ENCODE data around the gene CHCHD6.

Gene CHCHD6

DNA sequence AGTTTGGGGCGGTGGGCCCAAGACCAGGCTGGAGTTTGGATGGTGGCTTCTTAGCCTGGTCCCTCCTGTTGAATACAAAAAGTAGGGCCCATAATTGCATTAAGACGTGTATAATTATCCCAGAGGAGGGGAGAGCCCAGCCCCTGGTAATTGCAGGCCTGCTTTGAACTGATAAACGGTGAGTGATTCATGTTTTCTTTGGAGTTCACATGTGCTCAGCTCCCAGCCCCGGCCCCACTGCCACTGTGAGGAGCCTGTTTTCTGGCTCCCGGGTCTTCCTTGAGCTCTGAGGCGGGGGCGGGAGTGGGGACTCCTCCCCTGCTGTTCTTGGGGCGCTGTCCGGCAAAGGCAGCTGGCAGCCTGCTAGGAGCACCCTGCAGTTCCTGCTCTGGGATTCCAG is 282.0 kb downstream of the CHCHD6 start:
- in situ Hi-C loops (cut with MboI; ENCODE audit: low sequenced_read_pairs) = no loop called here

- in situ Hi-C loops (cut with MboI; ENCODE audit: low sequenced_read_pairs) = no loop called here
Measured at GRCh38 chr3:126987129-126987528, 283.1 kb downstream of the CHCHD6 start.

- in situ Hi-C loops (cut with MboI; ENCODE audit: low sequenced_read_pairs) = no loop called here
Measured at GRCh38 chr3:126987596-126987995, 283.6 kb downstream of the CHCHD6 start.

DNA sequence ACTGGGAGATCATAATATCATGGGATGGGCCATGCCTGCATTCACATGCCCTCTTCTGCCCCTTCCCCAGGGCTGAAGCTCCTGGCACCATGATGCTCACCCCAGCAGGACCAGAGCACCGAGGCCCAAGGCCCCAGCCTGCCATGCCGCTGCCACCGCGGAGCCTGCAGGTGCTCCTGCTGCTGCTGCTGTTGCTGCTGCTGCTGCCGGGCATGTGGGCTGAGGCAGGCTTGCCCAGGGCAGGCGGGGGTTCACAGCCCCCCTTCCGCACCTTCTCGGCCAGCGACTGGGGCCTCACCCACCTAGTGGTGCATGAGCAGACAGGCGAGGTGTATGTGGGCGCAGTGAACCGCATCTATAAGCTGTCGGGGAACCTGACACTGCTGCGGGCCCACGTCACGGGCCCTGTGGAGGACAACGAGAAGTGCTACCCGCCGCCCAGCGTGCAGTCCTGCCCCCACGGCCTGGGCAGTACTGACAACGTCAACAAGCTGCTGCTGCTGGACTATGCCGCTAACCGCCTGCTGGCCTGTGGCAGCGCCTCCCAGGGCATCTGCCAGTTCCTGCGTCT is 284.5 kb downstream of the CHCHD6 start:
- in situ Hi-C loops (cut with MboI; ENCODE audit: low sequenced_read_pairs) = no loop called here

GRCh38 chr3:126989316-126990023 is 285.4 kb downstream of the CHCHD6 start:
- in situ Hi-C loops (cut with MboI; ENCODE audit: low sequenced_read_pairs) = no loop called here

- in situ Hi-C loops (cut with MboI; ENCODE audit: low sequenced_read_pairs) = no loop called here
Measured at GRCh38 chr3:126990024-126990700, 286.1 kb downstream of the CHCHD6 start.

GRCh38 chr3:126990890-126991289 is 286.9 kb downstream of the CHCHD6 start:
- in situ Hi-C loops (cut with MboI; ENCODE audit: low sequenced_read_pairs) = no loop called here

DNA sequence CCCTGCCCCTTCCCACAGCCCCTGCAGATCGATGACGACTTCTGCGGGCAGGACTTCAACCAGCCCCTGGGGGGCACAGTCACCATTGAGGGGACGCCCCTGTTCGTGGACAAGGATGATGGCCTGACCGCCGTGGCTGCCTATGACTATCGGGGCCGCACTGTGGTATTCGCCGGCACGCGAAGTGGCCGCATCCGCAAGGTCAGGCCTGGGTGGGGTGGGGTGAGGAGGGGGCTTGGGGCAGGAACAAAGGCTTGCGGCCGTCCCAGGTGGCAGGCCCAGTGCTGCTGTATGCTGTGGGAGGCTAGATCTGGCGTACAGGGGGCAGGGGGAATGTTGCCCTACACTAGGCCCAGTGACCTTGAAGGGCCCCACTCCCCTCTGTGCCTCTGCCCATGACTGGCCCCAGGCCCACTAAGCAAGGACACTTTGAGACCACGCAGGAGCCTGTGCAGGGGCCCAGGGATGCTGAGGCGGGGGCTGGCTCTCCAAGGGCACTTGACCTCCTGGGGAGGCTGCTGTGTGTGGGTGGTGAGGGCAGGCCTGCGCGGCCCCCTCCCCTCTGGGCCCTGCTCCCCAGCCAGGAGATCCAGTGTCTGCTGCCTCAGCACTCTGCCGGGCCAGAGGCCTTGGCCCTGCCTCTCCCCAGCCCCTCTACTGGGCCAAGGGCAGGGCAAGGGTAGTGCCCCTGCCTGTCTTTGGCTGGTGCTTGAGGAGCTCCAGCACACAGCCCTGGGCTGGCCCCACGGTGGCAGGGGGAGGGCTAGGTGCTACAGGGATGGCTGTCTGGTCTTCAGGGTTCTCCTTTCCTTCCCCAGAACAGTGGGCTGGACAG is 287.5 kb downstream of the CHCHD6 start:
- in situ Hi-C loops (cut with MboI; ENCODE audit: low sequenced_read_pairs) = no loop called here

- in situ Hi-C loops (cut with MboI; ENCODE audit: low sequenced_read_pairs) = no loop called here
Measured at GRCh38 chr3:126992216-126992615, 288.2 kb downstream of the CHCHD6 start.

DNA sequence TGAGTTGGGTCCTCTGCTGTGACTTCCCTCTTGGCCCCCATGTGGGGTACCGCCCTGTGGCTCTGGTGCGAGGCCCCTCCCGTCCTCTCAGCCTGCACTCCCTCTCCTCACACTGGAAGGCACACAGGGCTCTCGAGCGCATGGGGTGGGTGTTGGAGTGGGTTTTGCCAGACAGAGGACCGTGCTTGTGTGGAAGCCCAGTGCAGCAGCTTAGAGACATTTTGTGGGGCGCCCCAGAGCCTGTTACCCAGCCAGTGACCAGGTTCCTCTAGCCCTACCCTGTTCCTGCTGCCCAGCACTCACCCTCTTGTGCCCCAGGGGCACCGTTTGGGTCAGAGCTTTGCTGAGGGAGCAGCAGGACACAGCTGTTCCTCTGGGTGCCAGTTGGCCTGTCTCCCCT is 288.7 kb downstream of the CHCHD6 start:
- in situ Hi-C loops (cut with MboI; ENCODE audit: low sequenced_read_pairs) = no loop called here

DNA sequence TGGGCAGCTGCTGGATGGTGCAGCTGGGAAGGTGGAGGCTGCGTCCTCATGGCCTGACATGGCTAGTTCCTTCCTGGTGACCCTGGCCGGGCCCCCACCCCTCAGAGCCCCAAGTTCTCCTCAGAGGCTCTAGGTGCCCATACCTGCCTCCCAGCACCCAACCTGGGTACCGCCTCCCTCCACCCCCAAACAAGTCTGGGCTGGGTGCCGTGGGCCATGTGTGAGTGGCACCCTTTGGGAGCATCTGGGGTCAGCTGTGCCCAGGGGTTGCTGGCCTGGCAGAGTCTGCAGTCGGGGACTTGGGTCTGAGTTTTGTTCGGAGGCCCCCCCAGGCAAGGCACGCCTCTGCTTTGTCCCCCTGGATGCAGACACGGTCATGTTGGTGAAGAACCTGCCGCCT is 289.4 kb downstream of the CHCHD6 start:
- in situ Hi-C loops (cut with MboI; ENCODE audit: low sequenced_read_pairs) = no loop called here

DNA sequence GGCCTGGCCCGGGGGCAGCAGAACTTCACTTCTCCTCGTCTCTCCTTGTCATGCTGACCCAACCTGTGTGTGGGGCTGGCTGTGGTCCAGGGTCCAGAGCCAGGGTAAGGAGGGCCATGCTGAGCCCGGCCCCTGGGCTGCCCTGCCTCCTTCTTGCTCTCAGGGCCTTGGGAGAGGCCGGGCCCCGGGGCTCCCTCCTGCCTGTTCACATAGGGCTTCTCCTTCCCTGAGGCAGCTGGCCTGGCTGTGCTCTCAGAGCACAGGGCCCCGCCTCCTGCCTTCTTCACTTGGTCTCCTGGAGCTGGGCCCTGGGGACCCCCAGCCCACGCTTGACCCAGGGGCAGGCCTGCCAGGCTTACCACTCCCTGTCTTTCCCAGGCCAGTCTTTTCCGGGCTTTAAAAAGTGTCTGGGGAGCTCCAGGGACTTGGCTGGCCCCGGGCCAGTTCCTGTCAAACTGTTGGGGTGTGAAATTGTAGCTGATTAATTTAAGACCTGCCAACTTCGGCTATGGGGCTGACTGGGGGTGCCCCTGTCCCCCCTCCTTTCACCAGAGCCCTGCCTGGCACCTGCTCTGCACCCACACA is 290.7 kb downstream of the CHCHD6 start:
- in situ Hi-C loops (cut with MboI; ENCODE audit: low sequenced_read_pairs) = no loop called here

- in situ Hi-C loops (cut with MboI; ENCODE audit: low sequenced_read_pairs) = no loop called here
Measured at GRCh38 chr3:126995254-126995780, 291.3 kb downstream of the CHCHD6 start.

DNA sequence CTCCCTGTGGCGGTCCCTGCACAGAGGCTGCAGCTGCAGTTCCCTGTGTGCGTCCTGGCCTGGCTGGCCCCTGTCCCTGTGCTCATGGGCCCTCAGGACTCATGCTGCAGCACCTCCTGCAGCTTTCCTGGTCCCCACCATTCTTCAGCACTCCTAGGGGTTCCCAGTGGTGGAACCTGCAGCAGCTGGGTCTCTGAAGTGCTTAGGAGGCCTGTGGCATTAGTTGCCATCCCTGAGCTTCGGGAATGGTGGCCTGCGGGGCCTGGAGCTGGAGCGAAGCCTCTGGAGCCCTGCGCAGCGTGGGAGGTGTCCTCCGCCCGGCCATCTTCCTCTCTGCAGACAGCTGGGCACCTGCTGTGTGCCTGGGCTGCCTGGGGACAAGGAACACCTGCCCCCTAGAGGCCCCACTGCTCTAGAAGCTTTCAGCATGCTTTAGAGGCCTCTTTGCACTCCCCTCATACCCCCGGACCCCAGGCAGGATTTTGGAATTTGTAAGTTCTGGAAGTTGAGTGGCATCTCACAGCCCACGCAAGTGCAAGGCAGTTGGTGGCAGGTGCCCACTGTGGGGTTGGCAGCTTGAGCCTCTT is 292.0 kb downstream of the CHCHD6 start:
- in situ Hi-C loops (cut with MboI; ENCODE audit: low sequenced_read_pairs) = no loop called here

DNA sequence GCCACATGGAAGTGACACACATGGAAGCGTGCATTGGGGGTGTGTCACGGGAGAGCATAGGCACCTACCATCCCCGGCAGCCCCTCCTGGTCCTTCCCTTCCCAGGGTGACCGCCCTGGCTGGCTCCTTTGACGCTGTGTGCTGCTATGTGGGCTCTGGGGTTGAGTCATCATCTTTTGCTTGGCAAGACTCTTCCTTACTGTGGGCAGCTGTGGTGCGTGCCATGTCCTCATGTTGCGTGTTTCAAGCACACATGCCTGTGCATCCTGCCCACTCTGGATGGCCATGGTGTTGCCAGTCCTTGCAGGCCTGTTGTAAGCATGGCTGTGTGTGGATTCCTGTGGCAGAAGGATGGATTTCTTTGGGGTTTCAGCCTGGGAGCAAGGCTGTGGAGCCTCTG is 292.9 kb downstream of the CHCHD6 start:
- in situ Hi-C loops (cut with MboI; ENCODE audit: low sequenced_read_pairs) = no loop called here

DNA sequence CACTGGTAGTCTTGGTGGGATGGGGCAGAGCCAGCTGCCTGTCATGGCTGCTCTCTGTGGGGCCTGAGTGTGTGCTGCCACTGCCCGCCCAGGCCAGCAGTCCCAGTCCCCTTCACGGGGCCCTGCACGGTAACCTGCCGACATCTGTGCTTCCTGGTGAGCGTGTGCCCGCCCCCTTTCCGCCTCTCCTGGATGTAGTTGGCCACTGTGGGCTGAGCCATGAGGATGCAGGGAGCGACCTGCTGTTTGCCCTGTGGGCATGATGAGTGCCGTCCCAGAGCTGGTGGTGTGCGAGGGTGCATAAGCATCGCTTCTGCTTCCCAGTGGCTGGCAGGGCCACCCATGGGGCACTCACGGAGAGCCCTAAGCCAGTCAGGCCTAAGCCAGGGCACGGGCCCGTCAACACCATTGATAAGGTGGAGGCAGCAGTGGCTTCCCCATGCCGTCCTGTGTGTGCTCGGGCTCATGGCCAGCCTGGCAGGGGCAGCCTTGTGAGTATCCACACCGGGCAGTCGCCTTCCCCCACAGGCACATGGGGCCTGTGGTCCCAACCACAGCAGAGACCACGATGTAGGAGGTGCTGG is 293.5 kb downstream of the CHCHD6 start:
- in situ Hi-C loops (cut with MboI; ENCODE audit: low sequenced_read_pairs) = no loop called here

DNA sequence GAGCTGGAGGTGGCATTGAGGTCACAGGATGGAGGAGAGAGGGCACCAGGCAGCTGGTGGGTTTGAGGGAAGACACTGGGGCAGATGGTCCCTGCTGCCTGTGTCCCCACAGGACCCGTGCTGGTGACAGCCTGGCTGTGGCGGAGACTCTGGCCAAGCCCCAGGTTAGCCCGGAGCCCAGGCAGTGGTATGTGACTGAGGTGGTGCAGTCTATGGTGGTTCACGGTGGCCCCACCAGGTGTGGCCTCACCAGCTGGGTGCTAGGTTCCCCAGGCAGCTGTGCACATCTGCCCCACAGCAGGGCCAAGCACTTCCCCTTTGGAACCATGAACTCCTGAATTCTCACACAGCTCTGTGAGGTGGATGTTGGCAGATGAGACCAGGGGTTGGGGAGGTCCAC is 294.3 kb downstream of the CHCHD6 start:
- in situ Hi-C loops (cut with MboI; ENCODE audit: low sequenced_read_pairs) = no loop called here

DNA sequence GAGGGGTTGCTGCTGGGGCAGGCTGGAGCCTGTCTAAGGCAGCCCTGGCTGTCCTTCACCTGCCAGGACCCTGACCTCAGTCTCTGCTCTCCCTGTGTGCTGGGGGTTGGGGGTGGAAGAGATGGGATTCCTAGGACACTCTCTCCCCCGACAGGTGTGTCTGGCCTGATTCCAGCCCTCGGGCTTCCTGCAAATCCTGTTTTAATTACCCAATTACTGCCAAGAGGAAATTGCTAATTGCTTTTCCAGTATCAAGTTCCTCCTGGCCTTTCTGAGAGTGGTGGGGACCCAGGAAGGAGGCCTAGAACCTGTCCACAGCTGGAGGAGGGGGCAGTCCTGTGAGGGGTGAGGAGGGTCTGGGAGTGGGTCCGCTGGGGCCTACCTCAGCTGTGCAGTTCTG is 294.7 kb downstream of the CHCHD6 start:
- in situ Hi-C loops (cut with MboI; ENCODE audit: low sequenced_read_pairs) = no loop called here

DNA sequence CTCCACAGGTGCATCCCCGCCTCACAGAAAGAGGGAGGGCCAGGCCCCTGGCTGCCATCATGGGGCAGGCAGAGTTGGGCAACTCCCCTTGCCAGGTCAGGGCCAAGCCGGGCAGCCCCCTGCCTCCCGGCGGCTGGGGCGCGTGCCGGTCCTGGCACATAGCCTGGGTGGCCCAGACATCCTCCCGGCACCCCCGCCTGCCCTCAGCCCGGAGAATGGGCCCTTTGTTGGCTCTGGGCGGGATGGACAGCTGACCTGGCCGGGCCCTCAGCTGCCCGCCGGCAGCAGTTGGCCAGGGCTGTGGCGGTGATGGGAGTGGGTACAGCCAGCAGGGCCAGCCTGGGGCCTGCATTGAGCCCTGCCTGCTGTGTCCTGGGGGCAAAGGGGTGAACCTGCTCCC is 295.3 kb downstream of the CHCHD6 start:
- in situ Hi-C loops (cut with MboI; ENCODE audit: low sequenced_read_pairs) = no loop called here

DNA sequence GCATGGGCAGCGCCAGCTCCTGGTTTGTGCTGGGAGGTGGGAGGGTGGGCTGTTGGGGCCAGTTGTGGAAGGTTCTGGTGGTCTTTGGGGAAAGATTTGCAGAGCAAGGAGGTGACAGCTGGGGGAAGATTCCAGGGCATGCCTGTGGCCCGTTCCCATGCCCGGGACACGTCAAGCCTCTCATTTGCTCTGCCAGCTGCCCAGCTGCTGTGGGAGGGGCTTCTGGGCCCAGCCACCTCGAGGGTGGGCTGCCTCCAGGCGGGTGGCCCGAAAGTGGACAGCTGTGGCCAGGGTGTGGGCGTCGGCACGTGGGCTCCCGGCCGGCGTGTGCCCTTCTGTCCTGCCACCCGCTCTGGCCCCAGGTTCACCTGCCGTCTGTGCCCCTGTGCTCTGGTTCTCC is 296.1 kb downstream of the CHCHD6 start:
- in situ Hi-C loops (cut with MboI; ENCODE audit: low sequenced_read_pairs) = no loop called here
